HG03354 (cell line): ENCODE data around the gene DEF6.

Experiments used
- ATAC-seq: cut with Tn5 transposase; IDR thresholded peaks from one replicate; pipeline ENCODE4 v1.9.1; 2021; ENCODE audit warnings: mild to moderate bottlenecking; ENCODE audit not compliant: unreplicated experiment, poor library complexity, severe bottlenecking

DEF6 gene, protein sequence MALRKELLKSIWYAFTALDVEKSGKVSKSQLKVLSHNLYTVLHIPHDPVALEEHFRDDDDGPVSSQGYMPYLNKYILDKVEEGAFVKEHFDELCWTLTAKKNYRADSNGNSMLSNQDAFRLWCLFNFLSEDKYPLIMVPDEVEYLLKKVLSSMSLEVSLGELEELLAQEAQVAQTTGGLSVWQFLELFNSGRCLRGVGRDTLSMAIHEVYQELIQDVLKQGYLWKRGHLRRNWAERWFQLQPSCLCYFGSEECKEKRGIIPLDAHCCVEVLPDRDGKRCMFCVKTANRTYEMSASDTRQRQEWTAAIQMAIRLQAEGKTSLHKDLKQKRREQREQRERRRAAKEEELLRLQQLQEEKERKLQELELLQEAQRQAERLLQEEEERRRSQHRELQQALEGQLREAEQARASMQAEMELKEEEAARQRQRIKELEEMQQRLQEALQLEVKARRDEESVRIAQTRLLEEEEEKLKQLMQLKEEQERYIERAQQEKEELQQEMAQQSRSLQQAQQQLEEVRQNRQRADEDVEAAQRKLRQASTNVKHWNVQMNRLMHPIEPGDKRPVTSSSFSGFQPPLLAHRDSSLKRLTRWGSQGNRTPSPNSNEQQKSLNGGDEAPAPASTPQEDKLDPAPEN

DNA sequence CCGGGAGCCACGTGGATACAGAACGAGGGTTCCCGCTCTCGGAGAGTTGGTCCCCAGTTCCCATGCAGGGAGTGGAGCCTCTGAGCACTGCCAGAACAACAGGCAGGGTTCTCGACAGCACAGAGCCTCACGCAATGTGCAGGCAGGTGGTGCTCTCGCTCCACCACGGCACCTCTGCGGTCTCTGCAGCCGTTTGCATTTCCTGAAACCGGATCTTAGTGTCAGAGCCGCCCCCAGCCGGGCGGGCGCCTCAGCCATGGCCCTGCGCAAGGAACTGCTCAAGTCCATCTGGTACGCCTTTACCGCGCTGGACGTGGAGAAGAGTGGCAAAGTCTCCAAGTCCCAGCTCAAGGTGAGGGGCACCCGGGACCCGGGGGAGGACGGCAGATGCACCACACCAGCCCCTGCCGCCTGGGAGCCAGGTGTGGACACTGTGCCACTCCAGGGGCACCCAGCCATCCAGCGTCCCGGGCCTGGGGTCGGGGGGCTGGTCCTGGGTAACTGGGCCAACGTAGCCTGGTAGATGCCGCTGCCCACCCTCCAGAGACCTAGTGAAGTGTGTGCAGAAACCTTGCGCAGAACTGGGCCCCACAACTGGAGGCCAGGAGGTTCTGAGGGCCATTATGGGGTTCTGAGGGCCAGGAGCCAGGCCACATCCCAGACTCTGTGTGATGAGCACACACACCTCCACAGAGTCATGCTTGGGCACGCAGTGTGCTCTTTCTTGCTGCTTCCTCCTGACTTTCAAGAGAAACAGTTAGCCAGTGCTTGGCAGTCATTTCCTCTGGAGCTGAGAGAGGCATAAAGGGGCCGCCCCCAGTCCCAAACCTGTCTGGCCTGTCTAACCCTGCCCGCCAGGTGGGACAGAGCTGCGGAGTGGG is at the start of gene DEF6:
Gene DEF6 (plus strand): TSS at position 218 of the 881 bp plus-strand sequence. CDS start 39 bp downstream, at position 257.
- ATAC-seq, result peak; percentile 86

DNA sequence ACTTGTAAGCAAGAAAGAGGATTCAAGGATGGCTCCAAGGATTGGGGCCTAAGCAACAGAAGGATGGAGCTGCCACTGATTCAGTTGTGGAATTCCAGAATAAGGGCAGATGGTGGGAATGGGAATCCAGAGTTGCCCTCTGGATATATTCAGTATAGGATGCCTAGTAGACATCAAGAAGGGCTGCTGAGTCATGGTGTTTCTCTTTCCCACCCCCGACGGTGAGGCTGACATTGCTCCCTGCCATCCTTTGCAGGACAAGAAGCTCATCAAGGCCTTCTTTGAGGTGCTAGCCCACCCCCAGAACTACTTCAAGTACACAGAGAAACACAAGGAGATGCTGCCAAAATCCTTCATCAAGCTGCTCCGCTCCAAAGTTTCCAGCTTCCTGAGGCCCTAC is 49.3 kb upstream of the DEF6 start:
- no peak for ATAC-seq

DNA sequence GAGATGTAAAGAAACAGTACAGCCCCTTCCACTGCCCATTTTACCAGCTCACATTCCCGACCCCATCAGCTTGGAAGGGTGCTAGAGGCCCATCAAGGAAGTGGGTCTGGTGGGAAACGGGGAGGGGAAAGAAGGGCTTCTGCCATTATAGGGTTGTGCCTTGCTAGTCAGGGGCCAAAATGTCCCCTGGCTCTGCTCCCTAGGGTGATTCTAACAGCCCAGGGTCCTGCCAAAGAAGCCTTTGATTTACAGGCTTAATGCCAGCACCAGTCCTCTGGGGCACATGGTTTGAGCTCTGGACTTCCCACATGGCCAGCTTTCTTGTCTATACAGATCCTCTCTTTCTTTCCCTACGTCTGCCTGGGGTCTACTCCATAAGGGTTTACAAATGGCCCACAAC is 48.7 kb upstream of the DEF6 start:
- no peak for ATAC-seq

DNA sequence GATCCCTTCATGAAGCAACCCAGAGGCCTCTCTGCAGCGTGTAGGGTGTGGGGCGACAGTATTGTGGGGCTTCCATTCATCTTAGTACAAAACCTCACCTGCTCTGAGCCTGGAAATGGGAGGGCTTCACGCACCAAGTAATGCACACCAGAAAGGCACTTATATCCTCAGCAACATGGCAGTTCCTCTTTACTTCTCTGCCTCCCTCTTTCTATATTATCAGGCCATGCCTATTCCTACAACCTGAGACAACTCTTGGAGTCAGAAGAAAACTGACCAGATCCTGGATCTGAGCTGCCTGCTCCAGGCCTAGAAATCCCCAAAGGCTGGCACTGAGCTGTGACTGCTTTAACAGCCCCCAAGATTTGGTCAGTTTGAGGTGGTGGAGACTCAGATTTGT is 45.7 kb upstream of the DEF6 start:
- no peak for ATAC-seq

DNA sequence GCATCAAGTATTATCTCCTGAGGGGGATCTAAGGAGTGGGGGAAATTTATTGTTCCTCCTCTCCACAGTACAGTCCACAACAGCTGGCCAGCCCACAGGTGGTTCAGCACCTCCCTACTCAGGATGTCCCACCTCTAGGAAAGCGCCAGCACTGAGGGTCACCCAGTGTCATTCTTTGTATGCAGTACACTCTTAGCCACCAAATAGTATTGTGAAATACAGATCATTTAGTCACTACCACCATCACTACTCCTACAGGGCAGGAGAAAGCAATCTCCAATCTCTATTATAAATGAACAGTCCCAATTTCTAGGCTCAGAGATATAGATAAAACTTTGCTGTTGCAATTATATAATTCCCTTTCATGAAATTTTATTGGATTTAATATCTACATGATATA is 44.4 kb upstream of the DEF6 start:
- no peak for ATAC-seq

DNA sequence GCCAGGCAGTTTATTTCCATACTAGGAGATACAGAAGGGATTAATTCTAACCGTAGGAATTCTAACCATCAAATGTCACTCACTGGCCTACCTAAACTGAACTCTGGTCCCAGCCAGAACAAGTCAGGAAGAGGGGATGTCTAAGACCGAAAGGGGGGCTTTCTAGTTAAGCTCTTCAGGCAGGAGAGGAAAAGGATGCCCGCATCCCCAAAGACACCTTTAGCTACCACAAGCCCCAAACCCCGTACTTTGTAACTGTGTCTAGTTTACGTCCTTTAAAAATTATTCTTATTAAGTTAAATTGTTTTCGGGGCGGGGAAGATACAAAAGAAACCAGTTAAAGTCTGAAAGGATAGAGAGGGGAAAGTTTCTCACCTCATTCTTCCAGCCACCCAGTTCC is 39.3 kb upstream of the DEF6 start:
- no peak for ATAC-seq

DNA sequence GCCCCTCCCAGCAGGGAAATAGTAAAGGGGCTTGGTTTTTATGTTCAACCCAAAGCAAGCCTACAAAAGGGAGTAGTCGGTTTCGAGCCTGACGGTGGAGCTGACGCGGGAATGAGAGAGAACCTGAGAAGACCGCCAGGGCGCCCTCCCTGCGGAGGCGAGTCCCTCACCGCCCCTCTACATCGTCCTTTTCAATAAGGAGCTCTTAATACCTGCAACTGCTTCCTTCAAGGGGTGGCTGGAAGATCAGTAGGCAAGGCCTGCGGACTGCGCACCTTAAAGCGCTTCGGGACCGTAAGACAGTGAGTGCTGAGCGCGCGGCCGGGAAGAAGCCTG is 38.8 kb upstream of the DEF6 start:
- ATAC-seq, result peak; percentile 23

DNA sequence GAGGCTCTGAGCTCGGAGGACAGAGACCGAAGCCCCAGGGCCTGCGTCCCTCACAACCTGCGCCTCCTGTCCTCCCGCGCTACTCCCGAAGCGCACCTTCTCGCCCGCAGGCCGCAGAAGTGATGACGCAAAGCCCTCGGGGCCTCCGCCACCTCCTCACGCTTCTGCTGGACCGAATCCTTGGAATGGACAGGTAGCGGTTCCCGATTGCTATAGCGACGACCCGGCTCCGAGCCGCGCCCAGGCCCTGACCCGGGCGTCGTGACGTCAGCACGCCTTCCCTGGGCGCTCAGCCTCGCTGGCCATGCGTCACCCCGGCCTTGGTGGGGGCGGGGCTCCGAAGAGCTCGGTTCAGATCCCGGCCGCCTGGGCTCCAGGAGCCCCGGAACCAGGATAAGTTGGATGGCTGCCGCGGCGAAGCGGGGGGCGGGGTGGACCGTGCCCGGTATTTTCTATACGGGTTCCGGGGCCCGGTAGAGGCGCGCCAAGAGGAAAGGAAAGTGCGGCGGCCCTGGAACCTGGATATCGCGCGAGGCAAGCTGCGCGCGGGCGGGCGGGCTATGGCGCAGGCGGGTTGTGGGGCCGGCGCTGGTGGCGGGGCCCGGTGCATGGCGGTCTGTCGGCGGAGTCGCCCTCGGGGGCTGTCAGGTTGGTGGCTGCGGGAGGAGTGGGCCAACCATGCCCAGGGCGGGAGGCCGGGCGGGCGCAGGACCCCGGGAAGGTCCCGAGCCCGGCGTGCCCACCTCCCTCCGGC is 38.2 kb upstream of the DEF6 start, which contains the start of gene ZNF76:
Gene ZNF76 (plus strand): TSS at position 542 of the 754 bp plus-strand sequence. CDS start 21,417 bp downstream, outside the sequence.
- peak; percentile 84 for ATAC-seq

DNA sequence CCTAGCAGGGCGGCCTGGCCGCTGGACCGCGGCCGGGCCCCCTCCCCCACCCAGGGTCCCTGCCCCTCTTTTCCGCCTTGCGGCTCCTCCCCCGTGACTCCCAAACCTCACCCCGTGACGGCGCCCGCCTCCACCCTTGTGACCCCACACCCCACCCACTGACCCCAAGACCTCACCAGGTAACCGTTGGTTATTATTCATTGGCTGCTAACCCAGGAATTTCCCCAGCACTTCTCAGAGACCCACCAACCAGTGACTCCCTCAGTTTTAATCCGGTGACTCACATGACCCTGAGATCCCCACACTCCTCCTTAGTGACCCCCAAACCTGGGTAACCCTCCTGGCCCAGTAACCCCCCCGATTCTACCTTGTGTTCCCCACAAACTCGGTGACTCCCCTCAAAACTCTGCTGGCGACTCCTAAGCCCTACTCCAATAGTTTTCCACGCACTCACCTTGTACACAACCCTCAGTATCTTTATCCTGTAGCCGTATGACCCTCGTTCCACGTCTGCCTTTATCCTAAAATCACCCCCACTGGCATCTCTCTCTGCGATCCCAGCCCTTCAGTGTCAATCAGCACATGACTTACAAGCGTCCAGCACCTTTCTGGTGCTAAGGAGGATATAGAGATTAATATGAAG is 37.5 kb upstream of the DEF6 start:
- peak; percentile 37 for ATAC-seq

DNA sequence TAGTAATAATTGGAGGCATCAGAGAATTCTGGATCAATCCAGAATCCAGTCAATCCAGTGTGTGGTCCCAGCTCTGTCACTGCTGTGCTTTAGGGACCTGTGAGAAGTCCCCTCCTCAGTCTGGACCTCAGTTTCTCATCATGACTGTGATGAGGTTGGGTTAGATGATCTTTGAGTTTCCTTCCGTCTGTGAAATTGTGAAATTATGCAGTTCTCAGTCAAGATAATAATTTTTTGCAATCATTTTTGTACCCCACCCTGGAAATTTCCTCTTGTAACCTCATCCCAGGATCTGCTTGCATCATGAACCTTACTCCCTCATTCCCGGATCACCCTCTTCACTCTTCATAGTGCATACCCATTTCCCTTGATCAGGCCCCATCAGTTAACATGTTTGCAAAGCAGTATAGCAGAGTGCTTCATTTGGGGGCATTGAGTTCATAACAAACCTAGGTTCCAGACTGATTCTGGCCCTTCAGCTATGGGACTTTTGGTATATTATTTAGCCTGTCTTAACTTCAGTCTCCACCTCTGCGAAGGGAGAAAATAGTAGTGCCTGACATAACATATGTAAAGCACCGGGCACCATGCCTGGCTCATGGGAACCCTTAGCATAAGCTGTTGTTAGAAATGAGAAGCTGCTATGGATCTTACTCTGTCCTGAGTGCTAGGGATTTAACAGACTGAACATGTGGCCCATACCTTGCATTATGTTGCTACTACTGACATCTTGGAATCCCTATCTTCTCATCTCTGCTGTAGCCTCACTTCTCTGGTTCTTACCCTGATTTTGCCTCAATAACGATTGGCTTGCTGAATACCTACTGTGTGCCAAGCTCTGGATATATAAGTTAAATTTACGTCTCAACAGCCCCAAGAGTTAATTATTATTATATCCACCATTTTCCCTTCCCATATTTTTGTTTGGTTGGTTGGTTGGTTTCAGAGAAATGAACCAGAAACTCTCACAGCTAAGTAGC is 36.7 kb upstream of the DEF6 start:
- ATAC-seq, result no peak

DNA sequence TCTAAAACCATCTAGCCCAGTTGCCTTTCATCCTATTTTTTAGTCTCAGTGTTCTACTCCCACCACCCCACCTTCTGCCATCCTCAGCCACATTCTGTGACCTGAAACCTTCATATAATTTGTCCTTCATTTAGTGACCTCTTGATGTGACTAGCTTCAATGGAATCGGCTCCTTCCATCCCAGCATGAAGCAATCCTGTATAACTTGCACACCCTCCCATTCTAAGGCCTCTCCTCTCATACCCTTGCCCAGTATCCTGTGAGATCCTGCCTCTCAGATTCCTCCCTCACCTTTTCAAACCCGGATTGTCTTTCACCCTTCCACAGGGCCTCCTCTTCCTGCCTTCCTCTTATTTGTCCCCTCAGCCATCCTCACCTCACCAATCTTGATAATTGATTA is 35.0 kb upstream of the DEF6 start:
- ATAC-seq, result no peak

DNA sequence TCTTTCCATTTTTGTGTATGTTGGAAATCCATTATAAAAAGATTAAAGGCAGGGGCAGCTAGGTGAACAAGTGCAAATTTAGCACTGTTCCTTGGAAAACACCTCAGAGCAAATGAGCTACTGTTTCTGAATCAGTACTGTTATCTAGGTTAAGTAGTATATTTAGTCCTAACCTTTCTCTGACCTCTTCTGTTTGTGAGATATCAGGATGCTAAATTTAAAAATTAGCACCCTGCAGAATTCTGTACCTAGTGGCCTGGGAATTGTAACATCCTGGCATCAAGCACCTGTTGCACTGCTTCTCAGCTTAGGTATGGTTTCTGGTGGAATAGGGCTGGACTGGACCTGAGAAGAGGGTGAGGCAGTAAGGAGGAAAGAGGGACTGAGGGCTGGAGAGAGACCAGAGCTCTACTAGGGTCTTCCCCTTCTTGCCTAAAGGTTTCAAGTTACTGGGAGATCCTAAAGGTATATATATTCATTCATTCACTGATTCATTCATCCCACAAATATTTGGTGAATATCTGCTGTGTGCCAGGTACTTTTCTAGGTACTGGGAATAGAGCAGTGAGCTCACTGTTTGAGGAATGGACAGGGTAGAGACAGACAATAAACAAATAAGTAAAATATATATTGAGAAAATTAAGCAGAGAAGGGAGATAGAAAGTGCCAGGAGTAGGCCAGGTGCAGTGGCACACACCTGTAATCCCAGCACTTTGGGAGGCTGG is 32.9 kb upstream of the DEF6 start:
- no peak for ATAC-seq

DNA sequence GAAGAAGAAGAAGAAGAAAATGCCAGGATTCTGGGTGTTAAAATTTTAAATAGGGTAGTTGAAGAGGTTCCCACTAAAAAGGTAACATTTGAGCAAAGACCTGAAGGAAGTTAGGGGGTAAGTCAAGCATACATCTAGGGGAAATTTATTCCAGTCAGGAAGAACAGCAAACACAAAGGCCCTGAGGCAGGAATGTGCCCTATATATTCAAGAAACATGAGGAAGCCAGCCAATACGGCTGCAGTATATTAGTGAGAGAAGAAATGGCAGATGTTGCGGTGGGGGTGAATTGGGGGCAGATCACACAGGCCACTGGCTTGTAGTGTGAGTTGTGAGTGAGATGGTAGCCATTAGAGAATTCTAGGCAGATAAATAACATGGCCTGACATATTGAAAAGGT is 32.1 kb upstream of the DEF6 start:
- no peak for ATAC-seq

DNA sequence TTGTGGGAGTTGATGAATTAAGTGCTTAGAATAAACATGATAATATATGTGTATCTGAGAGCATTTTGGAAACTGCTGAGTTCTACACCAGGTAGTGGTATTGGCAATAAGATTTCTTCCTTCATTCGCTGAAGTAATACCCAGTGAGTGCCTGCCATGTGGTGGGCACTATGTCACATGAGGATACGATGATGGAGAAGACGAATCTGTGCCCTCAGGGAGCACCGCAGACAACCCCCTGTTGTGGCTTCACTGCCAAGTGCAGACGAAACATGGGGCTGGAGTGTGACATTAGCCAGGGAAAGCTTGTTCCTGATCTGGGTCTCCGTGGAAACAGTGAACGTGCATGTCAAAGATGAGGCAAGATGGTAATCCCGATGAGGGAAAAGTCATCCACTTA is 30.2 kb upstream of the DEF6 start:
- ATAC-seq, result no peak

DNA sequence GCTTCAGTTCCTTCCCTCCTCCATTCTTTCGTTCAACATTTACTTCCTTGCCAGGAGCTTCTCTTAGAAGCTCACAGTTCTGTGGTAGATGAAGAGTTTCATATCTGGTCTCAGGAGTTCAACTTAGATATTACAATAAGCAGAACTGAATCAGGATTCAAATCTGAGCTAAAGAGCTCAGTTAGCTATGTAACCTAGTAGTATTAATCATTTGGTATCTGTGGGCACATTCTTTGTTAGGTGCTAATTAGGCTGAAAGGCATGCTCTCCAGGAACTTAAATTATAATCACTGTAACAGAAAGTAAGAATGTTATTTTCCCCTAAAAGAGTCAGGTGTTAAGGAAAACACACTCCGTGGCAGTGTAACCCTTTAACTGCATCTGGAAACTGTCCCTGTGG is 29.7 kb upstream of the DEF6 start:
- ATAC-seq, result no peak

DNA sequence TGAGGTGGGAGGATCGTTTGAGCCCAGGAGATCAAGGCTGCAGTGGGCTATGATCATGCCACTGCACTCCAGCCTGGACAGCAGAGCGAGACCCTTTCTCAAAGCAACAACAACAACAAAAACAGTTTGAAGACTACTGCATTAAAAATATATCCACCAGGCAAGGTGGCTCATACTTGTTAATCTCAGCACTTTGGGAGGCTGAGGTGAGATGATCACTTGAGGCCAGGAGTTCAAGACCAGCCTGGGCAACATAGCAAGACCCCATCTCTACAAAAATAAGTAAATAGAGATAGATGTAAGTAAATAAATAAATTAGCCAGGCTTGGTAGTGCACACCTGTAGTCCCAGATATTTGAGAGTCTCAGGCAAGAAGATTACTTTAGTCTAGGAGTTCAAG is 25.6 kb upstream of the DEF6 start:
- no peak for ATAC-seq

DNA sequence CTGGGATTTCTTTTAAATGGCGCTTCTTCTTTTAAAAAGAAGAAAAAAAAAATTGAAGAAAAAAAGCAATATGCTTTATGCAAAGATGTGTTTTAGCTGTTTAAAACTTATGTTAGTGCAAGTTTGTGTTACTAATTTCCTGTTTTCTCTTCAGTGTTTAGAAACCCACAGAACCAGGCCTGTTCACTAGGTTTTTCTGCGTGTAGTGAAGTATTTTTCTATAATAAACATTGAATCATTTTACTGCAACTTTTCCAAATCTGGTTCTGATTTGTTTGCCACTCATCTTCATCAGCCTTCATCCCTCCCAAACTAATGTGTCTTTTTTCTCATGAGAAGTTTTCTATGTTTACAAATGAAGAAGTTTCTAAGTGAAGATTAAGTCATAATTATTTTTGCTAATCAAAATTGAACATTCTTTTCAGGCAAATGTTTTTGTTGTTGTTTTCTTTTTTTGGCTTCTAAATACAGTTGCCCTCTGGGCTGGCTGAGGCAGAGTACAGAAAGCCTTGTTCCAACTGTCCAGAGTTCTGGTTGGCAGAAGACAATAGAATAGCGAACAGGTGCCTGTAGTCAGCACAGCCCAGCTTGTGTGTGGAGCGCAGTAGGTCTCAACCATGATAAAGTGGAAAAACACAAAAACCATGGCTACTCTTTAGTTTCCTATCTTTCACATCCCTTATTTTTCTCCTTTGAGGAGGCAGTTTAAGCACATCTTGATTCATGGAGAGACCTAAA is 23.6 kb upstream of the DEF6 start:
- ATAC-seq, result no peak
